Urothelium cell line (cell line): Measurements from ENCODE around the gene FPGT.
A peak's percentile ranks its signal among the peaks of the same experiment; 100 is the strongest.
"Not testable (repeated sequence)": the region's sequence is repeated elsewhere in the genome, so short reads cannot be mapped to it uniquely, and the experiment has no call there.

Experiments used
- DNase-seq: peaks from one replicate; pipeline ENCODE4 v3.0.0; 2011; ENCODE audit warnings: low spot score, mixed read lengths
- FAIRE-seq: peaks from 2 replicates; lab custom pipeline; 2011; peaks lifted over from hg19 to GRCh38; lab: Jason Lieb, UNC

Gene FPGT

DNA sequence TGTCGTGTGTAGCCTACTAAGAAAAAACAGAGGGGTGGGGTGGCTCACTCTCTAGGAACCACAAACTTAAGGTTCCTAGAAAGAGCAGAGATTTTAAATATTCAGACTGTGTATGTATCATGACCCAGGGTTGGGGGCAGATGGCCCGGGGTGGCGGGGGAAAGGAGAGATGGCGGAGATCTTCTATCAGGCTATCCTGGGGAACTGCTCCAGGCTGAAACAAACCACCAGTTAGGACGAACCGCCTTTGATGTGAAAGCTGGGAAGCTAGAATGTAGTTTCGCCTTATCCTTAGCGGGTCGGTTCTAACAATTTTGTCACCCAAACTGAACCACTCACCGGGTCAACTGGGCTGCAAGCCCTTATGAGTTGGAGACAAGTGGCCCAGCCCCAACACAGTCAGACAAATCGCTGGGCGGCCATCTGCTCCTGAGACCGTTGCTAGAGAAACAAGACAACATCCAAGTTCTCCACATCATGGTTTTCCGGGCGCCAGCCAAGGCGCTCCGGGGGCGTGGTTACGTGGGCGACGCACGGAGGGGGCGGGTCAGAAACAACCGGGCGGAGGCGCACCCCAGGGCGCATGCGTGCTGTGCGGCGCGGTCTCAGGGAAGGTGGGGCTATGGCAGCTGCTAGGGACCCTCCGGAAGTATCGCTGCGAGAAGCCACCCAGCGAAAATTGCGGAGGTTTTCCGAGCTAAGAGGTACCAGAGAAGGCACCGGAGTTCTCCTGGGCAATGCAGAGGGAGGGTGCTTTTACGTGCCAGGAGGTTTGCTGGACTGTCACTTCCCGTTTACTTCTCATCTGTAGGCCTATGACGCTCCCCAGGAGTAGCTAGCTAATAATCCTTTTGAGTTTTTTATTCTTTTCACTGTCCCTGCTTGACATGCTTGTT is at the start of gene FPGT, which contains the start of gene LRRIQ3:
Gene FPGT (plus strand): TSS at position 586 of the 896 bp plus-strand sequence. CDS start 37 bp downstream, at position 623.
Gene LRRIQ3 (minus strand): TSS at position 520 of the 896 bp plus-strand sequence. CDS start 14,492 bp downstream, outside the sequence.
- FAIRE-seq (no peak), DNase-seq (peak; percentile 96)

DNA sequence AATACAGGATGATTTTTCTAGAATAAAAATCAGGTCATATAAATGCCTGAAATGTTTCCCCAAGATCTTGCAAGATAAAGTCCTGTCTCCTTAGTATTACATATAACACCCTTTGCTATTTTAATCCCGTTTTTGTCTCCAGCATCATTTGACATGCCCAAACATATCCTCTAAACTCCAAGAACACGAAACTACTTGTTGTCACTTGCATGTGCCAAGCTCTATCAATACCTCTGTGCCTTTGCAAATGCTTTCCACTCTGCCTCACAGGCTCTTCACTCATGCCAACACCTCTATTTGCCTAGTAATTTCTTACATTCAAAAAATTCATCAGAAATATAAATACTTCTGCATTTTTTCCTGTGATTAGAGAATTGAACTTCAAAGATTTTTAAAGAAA is 38.0 kb upstream of the FPGT start:
- FAIRE-seq (no peak), DNase-seq (no peak)

DNA sequence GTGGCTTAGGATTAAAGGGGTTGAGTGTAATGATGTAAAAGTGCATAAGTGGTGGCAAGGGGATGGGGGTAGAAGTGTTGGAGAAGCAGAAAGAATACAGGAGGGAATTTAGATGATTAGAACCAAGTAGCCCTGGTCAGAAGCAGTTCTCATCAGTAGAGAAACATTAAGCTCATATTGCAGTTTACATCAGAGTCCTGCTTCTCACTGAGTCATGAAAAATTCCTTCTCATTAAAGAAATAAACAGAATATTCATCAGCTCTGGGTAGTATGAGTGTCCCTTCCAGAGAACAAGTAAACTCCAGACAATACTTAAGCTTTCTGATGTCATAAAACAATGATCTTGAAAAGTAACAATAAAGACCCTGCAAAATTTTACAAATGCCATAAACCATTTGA is 36.5 kb upstream of the FPGT start:
- no peak for DNase-seq
- no peak for FAIRE-seq

DNA sequence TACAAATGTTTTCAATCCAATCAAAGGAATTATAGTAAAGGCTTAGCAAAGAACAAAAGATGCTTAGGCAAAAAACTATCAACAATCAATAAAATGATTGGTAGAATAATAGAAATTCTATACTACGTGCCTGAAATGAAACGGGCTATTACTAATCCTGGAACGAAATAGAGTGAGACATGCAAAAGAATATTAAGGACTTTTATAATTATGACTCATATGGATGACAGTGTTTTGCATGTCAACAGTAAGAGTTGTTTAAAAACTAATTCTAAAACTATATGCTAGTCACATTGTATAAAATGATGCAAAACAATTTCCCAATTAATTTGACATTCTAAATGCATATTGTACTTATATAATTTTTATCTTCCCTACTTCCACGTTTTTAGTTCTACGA is 35.7 kb upstream of the FPGT start:
- FAIRE-seq (no peak), DNase-seq (no peak)

GRCh38 chr1:74174423-74174822 is 23.6 kb upstream of the FPGT start:
- DNase-seq, FAIRE-seq: not testable (repeated sequence)

GRCh38 chr1:74180490-74180889 is 17.6 kb upstream of the FPGT start:
- no peak for DNase-seq
- FAIRE-seq = no peak

GRCh38 chr1:74193908-74194307 is 4.1 kb upstream of the FPGT start:
- FAIRE-seq (no peak), DNase-seq (no peak)

DNA sequence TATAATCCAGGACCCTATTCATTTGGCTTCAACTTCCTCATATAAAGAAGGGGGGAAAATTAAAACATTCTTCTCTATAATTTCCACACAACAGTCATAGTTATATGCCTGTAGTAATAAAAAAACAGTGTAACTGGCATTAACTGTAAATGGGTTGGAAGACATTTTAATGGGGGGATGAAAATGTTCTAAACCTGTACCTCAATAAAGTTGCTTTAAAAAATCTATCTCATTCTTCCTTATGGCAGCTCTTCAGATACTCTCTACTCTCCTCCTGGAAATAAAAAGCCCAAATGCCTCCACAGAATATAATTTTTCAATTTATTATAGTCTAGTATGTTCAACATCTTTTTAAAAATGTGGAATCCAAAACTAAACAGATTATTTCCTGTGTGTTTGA is 2.7 kb upstream of the FPGT start:
- FAIRE-seq (no peak), DNase-seq (no peak)

- FAIRE-seq = no peak
- DNase-seq = no peak
These were observed 787 bp upstream of the FPGT start for GRCh38 chr1:74197255-74197654.

DNA sequence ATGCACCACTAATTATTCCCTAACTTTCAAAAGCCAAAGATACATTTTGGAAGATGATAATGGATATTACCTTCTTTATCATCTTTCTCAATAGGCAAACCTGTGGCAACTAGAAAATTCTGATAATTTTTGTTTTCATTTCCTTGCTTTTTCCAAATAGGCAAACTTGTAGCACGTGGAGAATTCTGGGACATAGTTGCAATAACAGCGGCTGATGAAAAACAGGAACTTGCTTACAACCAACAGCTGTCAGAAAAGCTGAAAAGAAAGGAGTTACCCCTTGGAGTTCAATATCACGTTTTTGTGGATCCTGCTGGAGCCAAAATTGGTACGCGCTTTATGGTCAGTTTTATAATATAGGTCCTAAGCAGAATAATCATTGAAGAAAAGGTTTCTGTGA is 1.5 kb downstream of the FPGT start:
- no peak for DNase-seq

GRCh38 chr1:74205266-74205665 is 7.2 kb downstream of the FPGT start:
- DNase-seq = no peak
- FAIRE-seq = no peak

More for the DNA sequence above, 1.5 kb downstream of the FPGT start:
- no peak for FAIRE-seq

DNA sequence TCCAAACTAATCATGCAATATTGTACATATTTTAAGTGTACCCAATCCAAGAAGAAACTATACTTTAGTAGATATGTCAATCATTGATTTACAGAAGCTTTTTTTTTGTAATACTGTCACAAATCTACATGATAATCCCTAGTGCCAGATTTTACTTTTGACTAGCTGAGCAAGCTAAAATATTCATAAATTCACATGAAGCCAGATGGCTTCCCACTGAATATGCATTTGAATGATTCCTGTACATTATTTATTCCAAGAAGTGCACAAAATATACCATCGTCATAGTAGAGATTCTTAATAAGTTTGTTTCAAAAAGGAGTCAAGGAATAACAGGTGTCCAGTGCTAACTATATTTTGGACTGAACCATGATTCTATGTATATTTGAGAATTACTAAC is 17.2 kb downstream of the FPGT start:
- FAIRE-seq = no peak

DNA sequence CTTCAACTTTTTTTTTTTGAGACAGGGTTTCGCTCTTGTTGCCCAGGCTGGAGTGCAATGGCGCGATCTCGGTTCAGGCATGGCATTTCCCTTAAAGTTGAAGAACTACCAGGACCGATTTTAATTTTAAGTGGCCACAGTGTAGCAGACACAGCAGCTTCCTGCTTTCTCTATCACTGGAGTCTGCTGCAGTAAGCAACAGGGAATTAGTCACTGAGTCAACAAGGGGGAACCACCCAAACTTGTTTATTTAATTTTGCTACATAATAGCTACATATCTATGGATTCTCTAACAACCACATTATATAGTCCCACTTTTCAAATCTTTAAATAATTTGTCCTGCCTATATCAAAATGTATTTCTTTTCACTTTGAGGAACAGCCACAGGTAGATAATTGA is 24.7 kb downstream of the FPGT start:
- DNase-seq (no peak), FAIRE-seq (no peak)

More for the DNA sequence above, 17.2 kb downstream of the FPGT start:
- no peak for DNase-seq

DNA sequence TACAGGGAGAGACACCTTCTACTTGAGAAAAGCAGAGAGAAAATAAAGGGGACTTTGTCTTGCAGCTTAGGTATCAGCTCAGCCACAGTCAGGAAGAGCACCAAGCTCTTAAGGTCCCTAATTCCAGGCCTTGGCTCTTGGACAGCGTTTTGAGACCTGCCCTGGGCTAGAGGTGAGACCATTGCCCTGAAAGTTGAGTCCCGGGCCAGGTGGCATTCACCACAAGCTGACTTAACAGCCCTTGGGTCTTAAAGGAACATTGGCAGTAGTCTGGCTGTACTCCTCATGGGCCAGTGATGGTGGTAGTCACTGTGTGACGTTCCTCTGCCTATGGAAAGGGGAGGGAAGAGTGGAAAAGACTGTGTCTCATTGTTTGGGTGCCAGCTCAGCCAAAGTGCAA is 25.4 kb downstream of the FPGT start:
- no peak for DNase-seq
- no peak for FAIRE-seq

- no peak for FAIRE-seq
- DNase-seq = no peak
These were observed 37.1 kb downstream of the FPGT start, which contains the start of gene TNNI3K for GRCh38 chr1:74235153-74235552. Gene TNNI3K (plus strand): TSS chr1:74235387. CDS start chr1:74235452, 65 bp downstream.

- DNase-seq (no peak), FAIRE-seq (no peak)
These were observed 38.4 kb downstream of the FPGT start for GRCh38 chr1:74236440-74236839.

GRCh38 chr1:74237035-74237434 is 39.0 kb downstream of the FPGT start:
- no peak for DNase-seq
- FAIRE-seq = no peak

DNA sequence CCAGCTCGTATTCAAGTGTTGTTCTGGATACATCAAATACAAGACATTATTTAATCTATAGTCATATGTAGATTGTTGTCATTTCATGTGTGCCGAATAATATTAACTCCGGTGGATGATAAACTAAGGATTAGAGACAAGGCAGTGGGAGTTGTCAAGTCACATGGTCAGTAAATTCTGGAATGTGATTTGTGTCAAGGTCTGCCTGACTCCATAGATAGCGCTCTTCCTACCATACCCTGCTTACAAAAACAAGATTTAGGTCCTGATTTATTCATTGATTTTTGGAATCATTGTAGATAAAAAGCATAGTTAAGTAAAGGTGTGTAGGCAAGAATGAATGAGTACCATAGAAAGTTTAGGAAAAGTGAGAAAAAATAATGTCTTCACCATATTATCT is 39.7 kb downstream of the FPGT start:
- DNase-seq (no peak), FAIRE-seq (no peak)

DNA sequence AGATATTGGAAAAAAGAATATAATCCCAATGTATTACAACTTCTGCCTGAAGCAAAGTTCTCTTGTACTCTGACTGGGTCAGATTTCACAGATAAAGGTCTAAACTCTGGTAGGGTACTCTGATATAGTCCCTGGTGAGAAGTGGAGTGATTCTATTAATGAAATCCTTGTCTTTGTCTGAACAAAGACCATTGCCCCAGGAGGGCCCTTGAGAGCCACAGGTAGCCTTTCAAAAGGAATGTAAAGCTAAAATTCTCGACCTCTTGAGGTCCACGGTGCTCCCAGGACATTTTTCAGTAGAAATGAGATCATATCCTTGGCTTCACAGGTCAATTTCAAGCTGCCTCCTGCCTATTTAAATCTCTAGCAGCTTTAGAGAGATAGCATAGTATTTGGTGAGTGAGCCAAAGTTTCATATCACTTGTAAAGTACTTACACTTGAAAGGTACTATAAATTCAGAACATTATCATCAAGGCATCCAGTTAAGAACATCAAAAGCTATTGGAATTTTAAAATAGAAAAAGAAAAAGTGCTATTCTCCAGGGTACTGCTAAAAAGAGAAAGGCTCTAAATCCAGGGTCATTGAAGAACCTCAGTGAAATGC is 47.2 kb downstream of the FPGT start:
- DNase-seq (no peak), FAIRE-seq (no peak)

DNA sequence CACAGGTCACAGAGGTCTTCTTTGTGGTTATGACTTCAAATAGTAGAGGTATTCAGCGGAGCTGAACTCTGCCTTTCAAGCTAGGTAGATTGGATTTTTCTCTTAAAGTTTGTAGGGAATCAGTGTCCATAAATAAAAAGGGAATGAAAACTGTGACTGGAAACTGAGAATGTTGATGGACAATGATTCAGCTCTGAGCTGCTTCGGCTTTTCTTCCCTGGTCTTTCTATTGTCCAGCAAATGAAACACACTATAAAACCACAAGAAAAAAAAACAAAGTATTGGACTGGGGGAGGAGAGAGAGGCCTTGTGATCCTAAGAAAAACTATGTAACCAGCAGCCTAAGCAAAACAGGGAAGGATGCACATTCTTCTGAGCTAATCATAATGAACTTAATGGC is 48.3 kb downstream of the FPGT start:
- DNase-seq (peak; percentile 16), FAIRE-seq (no peak)

DNA sequence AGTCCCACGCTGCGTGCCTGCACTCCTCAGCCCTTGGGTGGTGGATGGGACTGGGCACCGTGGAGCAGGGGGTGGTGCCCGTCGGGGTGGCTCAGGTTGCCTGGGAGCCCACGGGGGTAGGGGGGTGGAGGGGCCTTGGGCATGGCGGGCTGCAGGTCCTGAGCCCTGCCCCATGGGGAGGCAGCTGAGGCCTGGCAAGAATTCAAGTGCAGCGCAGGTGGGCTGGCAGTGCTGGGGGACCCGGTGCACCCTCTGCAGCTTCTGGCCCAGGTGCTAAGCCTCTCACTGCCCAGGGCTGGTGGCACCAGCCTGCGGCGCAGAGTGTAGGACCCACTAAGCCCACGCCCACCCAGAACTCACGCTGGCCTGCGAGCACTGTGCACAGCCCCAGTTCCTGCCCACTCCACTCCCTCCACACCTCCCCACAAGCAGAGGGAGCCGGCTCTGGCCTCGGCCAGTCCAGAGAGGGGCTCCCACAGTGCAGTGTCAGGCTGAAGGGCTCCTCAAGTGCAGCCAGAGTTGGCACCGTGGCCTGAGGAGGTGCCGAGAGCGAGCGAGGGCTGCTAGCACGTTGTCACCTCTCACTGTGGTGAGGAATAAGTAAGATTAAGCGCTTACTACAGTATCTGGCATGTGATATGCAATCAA is 50.0 kb downstream of the FPGT start:
- FAIRE-seq = no peak
- no peak for DNase-seq
